CD4-positive, alpha-beta T cell (primary cell): ENCODE measurements around the gene SPTBN1. TPM values are rescaled to one million over a fixed set of nuclear protein-coding genes. Genes with fewer than 3 reads are reported as not detected.

Experiments
- ATAC-seq: fragments of 200-7000 bp; cut with Tn5 transposase; one replicate; pipeline ENCODE4 v1.10.0; 2022; ENCODE audit warnings: mild to moderate bottlenecking; ENCODE audit not compliant: poor library complexity
- CTCF ChIA-PET: fragments of 350-600 bp; sonication (Branson Sonifier 250); formaldehyde crosslinking; loops from one replicate; lab custom pipeline; 2021; ENCODE audit warnings: antibody characterized with exemption, inconsistent platforms; lab: Charles Lee
- POLR2A ChIA-PET: fragments of 350-600 bp; sonication (Branson Sonifier 250); formaldehyde crosslinking; loops from one replicate; lab custom pipeline; 2021; ENCODE audit warnings: antibody characterized with exemption, inconsistent platforms; lab: Charles Lee
- DNase-seq, 14 experiments: peaks; one replicate each; pipeline ENCODE4 v3.0.0-alpha.2; 2013 to 2020; ENCODE audit warnings: mixed read lengths in 2 of 14
- H3K27ac ChIP-seq, 2 donors: one replicate each; pipeline versions ENCODE4 v1.5.1 to v1.7.0; 2013; ENCODE audit warnings: low read length in 2 of 2, low read depth in 1 of 2, mild to moderate bottlenecking in 1 of 2
- H3K27me3 ChIP-seq, 2 experiments: 1 replicate in 1 of 2; 2 replicates in 1 of 2; pipeline versions ENCODE4 v1.6.1 to v1.7.0; 2013; ENCODE audit warnings: low read length in 2 of 2, control low read depth in 1 of 2, mild to moderate bottlenecking in 1 of 2, moderate library complexity in 1 of 2; ENCODE audit not compliant: insufficient read depth in 2 of 2, control insufficient read depth in 1 of 2
- H3K36me3 ChIP-seq: one replicate; pipeline ENCODE4 v1.6.1; 2013; ENCODE audit warnings: low read length, control low read depth; ENCODE audit not compliant: insufficient read depth
- H3K4me1 ChIP-seq: one replicate; pipeline ENCODE4 v1.6.1; 2013; ENCODE audit warnings: low read length, control low read depth; ENCODE audit not compliant: insufficient read depth
- H3K4me3 ChIP-seq: one replicate; pipeline ENCODE4 v1.5.1; 2013; ENCODE audit warnings: mild to moderate bottlenecking, low read length, moderate library complexity
- H3K9me3 ChIP-seq, 2 experiments: 1 replicate in 1 of 2; 2 replicates in 1 of 2; pipeline versions ENCODE4 v1.6.1 to v1.7.0; 2013; ENCODE audit warnings: low read length in 2 of 2, mild to moderate bottlenecking in 2 of 2, control low read depth in 1 of 2, moderate library complexity in 1 of 2; ENCODE audit not compliant: control insufficient read depth in 1 of 2, insufficient read depth in 1 of 2
- H3K27ac Mint-ChIP-seq: one replicate; pipeline ENCODE4 v1.8.0; 2020; ENCODE audit warnings: mixed read lengths
- H3K27me3 Mint-ChIP-seq: one replicate; pipeline ENCODE4 v1.8.0; 2021; ENCODE audit warnings: mixed read lengths
- H3K36me3 Mint-ChIP-seq: one replicate; pipeline ENCODE4 v1.8.0; 2021; ENCODE audit warnings: low read depth, mixed read lengths
- H3K4me1 Mint-ChIP-seq: one replicate; pipeline ENCODE4 v1.8.0; 2021; ENCODE audit warnings: low read depth, mixed read lengths
- H3K4me3 Mint-ChIP-seq: one replicate; pipeline ENCODE4 v1.8.0; 2020; ENCODE audit warnings: mild to moderate bottlenecking, mixed read lengths
- H3K9me3 Mint-ChIP-seq: one replicate; pipeline ENCODE4 v1.8.0; 2020; ENCODE audit warnings: mixed read lengths
- CTCF ChIP-seq: fragments of 200-600 bp; IDR thresholded peaks from one replicate; pipeline ENCODE4 v1.8.0; 2022; ENCODE audit warnings: antibody characterized with exemption, mild to moderate bottlenecking
- intact Hi-C, 2 experiments: fragments of 100-400 bp; cut with DNase I in 1 of 2; cut with micrococcal nuclease in 1 of 2; formaldehyde crosslinking; loops; one replicate each; pipeline versions ENCODE4 v1.15.1 to v1.9.0; 2023 to 2025; cut with DNase I, micrococcal nuclease
- total RNA-seq, 174 experiments: library from RNA in 2 of 174; stranded (reverse) in 2 of 174; gene quantifications; one replicate each; pipeline ENCODE4 v1.2.3 and lab custom pipeline; 2021 to 2026

The SPTBN1 gene
- total RNA-seq, 2 experiments from 2014 or later: 156 to 166 TPM

GRCh38 chr2:54666131-54666633 lies 210.1 kb downstream of the SPTBN1 start:
- no peaks in the 10 kb centered on the region for H3K9me3 ChIP-seq
- ATAC-seq (no peak), DNase-seq (no peak)
- intact Hi-C loops: loop anchor here (10.0 kb wide), 3 partner anchors 169 to 509 kb away; no protein-coding TSS in a partner anchor
- peaks cover 92% of the 10 kb centered on the region for H3K36me3 ChIP-seq
- peaks cover 98% of the 10 kb centered on the region for H3K36me3 Mint-ChIP-seq
- no peak for TF ChIP-seq CTCF
- no peaks in the 10 kb centered on the region for H3K27me3 Mint-ChIP-seq
- no peak overlapping the region for H3K4me3 Mint-ChIP-seq
- no peak overlapping the region for H3K27ac Mint-ChIP-seq
- H3K4me3 ChIP-seq: no peak overlapping the region
- no peaks in the 10 kb centered on the region for H3K27me3 ChIP-seq
- no peaks in the 10 kb centered on the region for H3K9me3 Mint-ChIP-seq
- no peak overlapping the region for H3K27ac ChIP-seq
- peaks cover 5% of the 10 kb centered on the region for H3K4me1 Mint-ChIP-seq
- H3K4me1 ChIP-seq: no peaks in the 10 kb centered on the region
- ChIA-PET CTCF (interaction anchor here (1.2 to 2.2 kb wide), 7 partner anchors 12 to 172 kb away, joined by 3 to 12 read pairs (median 3); no protein-coding TSS in a partner anchor), POLR2A (no interaction called here)

GRCh38 chr2:54666634-54667265 lies 210.6 kb downstream of the SPTBN1 start:
- Histone ChIP-seq H3K36me3 (peaks cover 86% of the 10 kb centered on the region), H3K9me3 (no peaks in the 10 kb centered on the region), H3K4me3 (no peak overlapping the region), H3K27me3 (no peaks in the 10 kb centered on the region), H3K4me1 (no peaks in the 10 kb centered on the region), H3K27ac (no peak overlapping the region)
- DNase-seq (no peak), ATAC-seq (no peak)
- Mint-ChIP-seq H3K27ac (no peak overlapping the region), H3K36me3 (peaks cover 94% of the 10 kb centered on the region), H3K9me3 (no peaks in the 10 kb centered on the region), H3K4me3 (no peak overlapping the region), H3K27me3 (no peaks in the 10 kb centered on the region), H3K4me1 (peaks cover 5% of the 10 kb centered on the region)
- intact Hi-C loops: loop anchor here (10.0 kb wide), 3 partner anchors 168 to 508 kb away; no protein-coding TSS in a partner anchor
- TF ChIP-seq CTCF: no peak
- CTCF ChIA-PET: interaction anchor here (1.5 to 2.2 kb wide), 4 partner anchors 38 to 172 kb away, joined by 3 to 12 read pairs (median 7); no protein-coding TSS in a partner anchor
- POLR2A ChIA-PET: no interaction called here

DNA sequence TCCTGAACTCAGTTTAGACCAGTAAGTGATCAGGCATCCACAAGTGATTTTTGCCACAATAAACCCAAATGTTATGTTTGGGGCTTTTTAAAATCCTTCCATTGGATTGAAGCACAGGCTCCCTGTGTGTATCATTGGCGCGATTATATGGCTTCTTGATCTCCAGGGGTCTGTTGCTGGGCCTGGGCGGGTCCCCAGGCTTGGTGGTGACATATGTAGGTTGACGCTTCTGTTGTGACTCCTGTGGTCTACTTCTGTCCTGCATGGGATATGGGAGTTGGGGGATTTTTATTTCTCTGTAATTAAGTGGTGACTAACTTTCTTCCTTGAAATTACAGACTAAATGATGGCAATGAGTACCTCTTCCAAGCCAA lies 211.1 kb downstream of the SPTBN1 start:
- DNase-seq (no peak), ATAC-seq (no peak)
- Histone ChIP-seq H3K4me1 (no peaks in the 10 kb centered on the region), H3K27ac (no peak overlapping the region), H3K27me3 (no peaks in the 10 kb centered on the region), H3K4me3 (no peak overlapping the region), H3K9me3 (no peaks in the 10 kb centered on the region), H3K36me3 (peaks cover 81% of the 10 kb centered on the region)
- intact Hi-C loops: loop anchor here (10.0 kb wide), 3 partner anchors 168 to 508 kb away; no protein-coding TSS in a partner anchor
- Mint-ChIP-seq H3K9me3 (no peaks in the 10 kb centered on the region), H3K36me3 (peaks cover 92% of the 10 kb centered on the region), H3K27ac (peak overlapping the region; percentile 3), H3K4me3 (no peak overlapping the region), H3K4me1 (peaks cover 5% of the 10 kb centered on the region), H3K27me3 (no peaks in the 10 kb centered on the region)
- ChIA-PET POLR2A (no interaction called here), CTCF (interaction anchor here (1.5 to 2.2 kb wide), 2 partner anchors 37 to 171 kb away, joined by 4 to 10 read pairs; no protein-coding TSS in a partner anchor)
- no peak for TF ChIP-seq CTCF
